ENCODE results near the gene PRRT2.
"Not testable (repeated sequence)": the region's sequence is repeated elsewhere in the genome, so short reads cannot be mapped to it uniquely, and the experiment has no call there.

PRRT2 gene

DNA sequence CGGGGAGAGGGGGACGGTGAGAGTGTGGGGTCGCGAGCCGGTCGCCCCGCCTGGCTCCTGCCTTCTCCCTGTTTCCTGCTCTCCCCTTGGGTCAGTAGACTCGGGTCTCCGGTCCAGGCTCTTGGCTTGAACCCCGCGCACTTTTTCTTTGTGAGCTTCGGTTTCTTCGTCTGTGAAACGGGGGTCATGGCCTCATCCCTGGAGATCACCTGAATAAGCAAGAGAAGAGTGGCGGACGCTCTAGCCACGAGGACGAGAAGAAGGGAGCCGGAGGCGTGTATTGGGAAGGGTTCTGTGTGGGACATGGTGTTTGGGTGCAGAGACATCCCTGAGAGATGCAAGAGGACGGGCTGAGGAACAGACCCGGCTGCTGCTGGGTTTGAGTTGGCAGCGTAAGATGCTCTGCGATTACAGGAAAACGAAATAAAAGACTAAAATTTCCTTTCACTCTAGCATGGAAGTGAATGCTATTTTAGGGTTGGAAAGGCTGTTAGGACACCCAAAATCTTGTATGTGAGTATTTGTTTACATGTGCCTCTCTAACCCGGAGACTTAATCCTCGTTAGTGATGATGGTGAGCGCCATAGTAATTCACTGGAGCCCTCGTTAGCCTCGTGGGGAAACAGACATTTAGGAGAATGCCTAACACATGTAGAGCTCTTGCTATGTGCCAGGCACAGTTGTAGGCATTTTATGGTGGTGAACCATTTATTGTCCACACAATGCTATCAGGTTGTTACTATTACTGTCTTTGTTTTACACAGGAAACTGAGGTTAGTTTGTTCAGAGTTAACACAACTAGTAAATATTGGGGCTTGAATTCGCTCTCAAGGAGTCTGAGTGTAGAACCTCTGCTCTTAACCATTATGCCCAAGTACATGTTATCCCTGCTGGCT is 20.8 kb upstream of the PRRT2 start:
- Histone ChIP-seq H3K9me3 (ENCODE audit: control insufficient read depth in 2 of 2, low read length in 2 of 2) (no peaks in the 10 kb centered on the region), H3K4me1 (ENCODE audit: control insufficient read depth in 2 of 2, insufficient read depth in 2 of 2, low read length in 2 of 2) (peaks cover 9 to 20% of the 10 kb centered on the region in 2 donors), H3K36me3 (ENCODE audit: control insufficient read depth in 2 of 2, insufficient read depth in 2 of 2, low read length in 2 of 2) (no peaks in the 10 kb centered on the region), H3K4me3 (ENCODE audit: low read length in 2 of 2) (peak overlapping the region; percentile 94 to 99), H3K9ac (ENCODE audit: low read depth in 1 of 2, low read length in 2 of 2) (peak overlapping the region; percentile 74 to 87), H3K27me3 (ENCODE audit: control insufficient read depth in 2 of 2, insufficient read depth in 2 of 2, low read length in 2 of 2) (no peaks in the 10 kb centered on the region), H3K27ac (ENCODE audit: low read depth in 2 of 2, low read length in 2 of 2) (peak overlapping the region; percentile 63 to 77)

DNA sequence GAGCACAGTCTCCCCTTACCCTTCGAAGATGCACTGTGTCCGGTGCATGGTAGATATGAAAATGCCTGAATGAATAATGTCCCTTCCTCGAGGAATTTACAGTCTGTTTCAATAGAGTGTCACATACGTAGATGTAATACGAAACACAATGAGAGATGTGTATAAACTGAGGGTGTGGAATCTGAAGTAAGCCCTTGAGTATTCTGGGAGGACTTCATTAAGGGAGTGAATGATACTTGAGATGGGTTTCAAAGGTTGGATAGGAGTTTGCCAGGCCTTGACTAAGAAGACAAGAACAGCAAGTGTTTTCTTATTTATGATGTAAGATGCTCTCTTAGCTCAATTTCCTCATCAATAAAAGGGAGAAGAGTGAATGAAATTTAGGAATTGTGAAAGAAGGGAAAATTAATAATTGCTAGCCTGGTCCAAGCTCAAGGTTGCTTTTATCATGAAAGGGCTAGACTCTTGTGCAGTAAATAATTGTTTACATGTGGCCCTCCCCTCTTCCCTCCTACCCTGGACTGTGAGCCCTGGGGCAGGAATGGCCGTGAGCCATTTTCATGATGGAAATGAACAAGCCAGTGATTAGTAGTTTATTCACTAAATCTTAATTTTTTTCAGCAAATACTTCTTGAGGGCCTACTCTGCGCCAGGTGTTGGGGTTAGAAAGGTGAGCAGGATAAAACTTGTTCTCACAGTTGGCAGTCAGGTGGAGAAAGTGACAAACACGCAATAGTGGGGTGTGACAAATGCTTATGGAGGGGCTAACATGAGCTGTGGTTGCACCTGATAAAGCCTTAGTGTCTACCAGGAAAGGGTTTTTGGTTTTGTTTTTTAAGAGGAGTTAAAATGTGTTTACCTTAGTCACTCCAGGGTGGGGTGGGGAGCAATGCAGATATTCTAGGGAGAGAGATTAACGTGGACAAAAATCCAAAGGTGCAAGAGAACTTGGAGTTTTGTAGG is 19.9 kb upstream of the PRRT2 start:
- Histone ChIP-seq H3K36me3 (ENCODE audit: control insufficient read depth in 2 of 2, insufficient read depth in 2 of 2, low read length in 2 of 2) (peaks cover 0 to 6% of the 10 kb centered on the region in 2 donors), H3K9me3 (ENCODE audit: control insufficient read depth in 2 of 2, low read length in 2 of 2) (no peaks in the 10 kb centered on the region), H3K27ac (ENCODE audit: low read depth in 2 of 2, low read length in 2 of 2) (no peak overlapping the region), H3K4me1 (ENCODE audit: control insufficient read depth in 2 of 2, insufficient read depth in 2 of 2, low read length in 2 of 2) (peaks cover 9 to 20% of the 10 kb centered on the region in 2 donors), H3K4me3 (ENCODE audit: low read length in 2 of 2) (peak overlapping the region; percentile 94 to 99), H3K9ac (ENCODE audit: low read depth in 1 of 2, low read length in 2 of 2) (peak overlapping the region in 1 of 2 donors; percentile 87), H3K27me3 (ENCODE audit: control insufficient read depth in 2 of 2, insufficient read depth in 2 of 2, low read length in 2 of 2) (no peaks in the 10 kb centered on the region)

DNA sequence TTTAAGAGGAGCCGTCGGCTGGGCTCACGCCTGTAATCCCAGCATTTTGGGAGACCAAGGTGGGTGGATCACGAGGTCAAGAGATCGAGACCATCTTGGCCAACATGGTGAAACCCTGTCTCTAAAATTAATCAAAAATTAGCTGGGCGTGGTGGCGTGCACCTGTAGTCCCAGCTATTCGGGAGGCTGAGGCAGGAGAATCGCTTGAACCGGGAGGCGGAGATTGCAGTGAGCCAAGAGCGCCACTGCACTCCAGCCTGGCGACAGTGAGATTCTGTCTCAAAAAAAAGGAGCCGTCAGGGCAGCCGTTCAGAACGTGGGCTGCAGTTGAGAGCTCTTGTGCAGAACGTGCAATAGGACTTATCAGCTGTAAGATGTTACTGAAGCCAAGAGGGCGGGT is 18.8 kb upstream of the PRRT2 start:
- H3K9ac ChIP-seq (ENCODE audit: low read depth in 1 of 2, low read length in 2 of 2), result not testable (repeated sequence)

DNA sequence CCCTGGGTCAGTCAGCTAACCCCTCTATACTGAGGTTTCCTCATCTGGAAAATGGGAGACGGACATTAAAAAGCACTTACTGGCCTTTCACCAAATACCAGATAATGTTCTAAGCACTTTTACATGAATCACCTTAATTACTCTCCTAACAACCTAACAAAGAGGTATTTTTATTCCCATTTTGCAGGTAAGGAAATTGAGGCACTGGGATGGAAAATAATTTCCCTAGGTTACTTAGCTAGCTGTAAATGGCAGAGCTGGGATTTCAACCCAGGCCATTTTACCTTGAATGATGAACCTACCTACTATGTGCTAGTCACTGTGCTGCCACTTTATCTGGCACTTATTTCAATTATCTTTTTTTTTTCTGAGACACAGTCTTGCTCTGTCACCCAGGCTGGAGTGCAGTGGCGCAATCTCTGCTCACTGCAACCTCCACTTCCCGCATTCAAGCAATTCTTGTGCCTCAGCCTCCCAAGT is 17.7 kb upstream of the PRRT2 start:
- no peaks in the 10 kb centered on the region for H3K9me3 ChIP-seq (ENCODE audit: control insufficient read depth in 2 of 2, low read length in 2 of 2)
- no peaks in the 10 kb centered on the region for H3K27me3 ChIP-seq (ENCODE audit: control insufficient read depth in 2 of 2, insufficient read depth in 2 of 2, low read length in 2 of 2)
- H3K4me3 ChIP-seq (ENCODE audit: low read length in 2 of 2), result no peak overlapping the region
- H3K27ac ChIP-seq (ENCODE audit: low read depth in 2 of 2, low read length in 2 of 2), result no peak overlapping the region
- H3K4me1 ChIP-seq (ENCODE audit: control insufficient read depth in 2 of 2, insufficient read depth in 2 of 2, low read length in 2 of 2), result peaks cover 9 to 20% of the 10 kb centered on the region in 2 donors
- H3K9ac ChIP-seq (ENCODE audit: low read depth in 1 of 2, low read length in 2 of 2), result no peak overlapping the region
- peaks cover 18 to 26% of the 10 kb centered on the region in 2 donors for H3K36me3 ChIP-seq (ENCODE audit: control insufficient read depth in 2 of 2, insufficient read depth in 2 of 2, low read length in 2 of 2)

More for the DNA sequence above, 18.8 kb upstream of the PRRT2 start:
- peaks cover 7 to 15% of the 10 kb centered on the region in 2 donors for H3K36me3 ChIP-seq (ENCODE audit: control insufficient read depth in 2 of 2, insufficient read depth in 2 of 2, low read length in 2 of 2)
- not testable (repeated sequence) for H3K4me3 ChIP-seq (ENCODE audit: low read length in 2 of 2); H3K27me3 ChIP-seq (ENCODE audit: control insufficient read depth in 2 of 2, insufficient read depth in 2 of 2, low read length in 2 of 2); H3K9me3 ChIP-seq (ENCODE audit: control insufficient read depth in 2 of 2, low read length in 2 of 2); H3K27ac ChIP-seq (ENCODE audit: low read depth in 2 of 2, low read length in 2 of 2)
- H3K4me1 ChIP-seq (ENCODE audit: control insufficient read depth in 2 of 2, insufficient read depth in 2 of 2, low read length in 2 of 2), result peaks cover 9 to 20% of the 10 kb centered on the region in 2 donors

DNA sequence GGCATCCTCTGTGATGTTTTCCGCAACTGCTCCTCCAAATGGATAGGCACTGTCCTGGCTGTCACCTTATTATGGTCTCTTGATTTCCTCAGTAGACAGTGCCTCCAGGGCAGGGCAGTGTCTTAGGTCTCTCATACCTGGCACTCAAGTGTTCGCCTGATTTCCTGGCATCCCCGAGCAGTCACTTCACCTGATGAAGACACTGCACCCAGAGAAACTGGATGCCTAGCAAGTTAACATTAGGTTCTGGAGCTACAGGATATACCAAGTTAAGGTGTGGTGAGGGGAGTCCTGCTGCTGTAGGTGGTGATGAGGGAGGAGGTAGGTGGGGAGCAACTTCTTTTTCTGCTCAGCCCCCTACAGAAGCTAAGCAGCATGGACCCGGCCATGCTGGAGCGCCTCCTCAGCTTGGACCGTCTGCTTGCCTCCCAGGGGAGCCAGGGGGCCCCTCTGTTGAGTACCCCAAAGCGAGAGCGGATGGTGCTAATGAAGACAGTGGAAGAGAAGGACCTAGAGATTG is 9.5 kb upstream of the PRRT2 start:
- no peaks in the 10 kb centered on the region for H3K27me3 ChIP-seq (ENCODE audit: control insufficient read depth in 2 of 2, insufficient read depth in 2 of 2, low read length in 2 of 2)
- no peak overlapping the region for H3K9ac ChIP-seq (ENCODE audit: low read depth in 1 of 2, low read length in 2 of 2)
- H3K27ac ChIP-seq (ENCODE audit: low read depth in 2 of 2, low read length in 2 of 2), result no peak overlapping the region
- peaks cover 38 to 46% of the 10 kb centered on the region in 2 donors for H3K36me3 ChIP-seq (ENCODE audit: control insufficient read depth in 2 of 2, insufficient read depth in 2 of 2, low read length in 2 of 2)
- H3K9me3 ChIP-seq (ENCODE audit: control insufficient read depth in 2 of 2, low read length in 2 of 2), result no peaks in the 10 kb centered on the region
- no peak overlapping the region for H3K4me3 ChIP-seq (ENCODE audit: low read length in 2 of 2)
- H3K4me1 ChIP-seq (ENCODE audit: control insufficient read depth in 2 of 2, insufficient read depth in 2 of 2, low read length in 2 of 2), result peaks cover 6 to 7% of the 10 kb centered on the region in 2 donors

DNA sequence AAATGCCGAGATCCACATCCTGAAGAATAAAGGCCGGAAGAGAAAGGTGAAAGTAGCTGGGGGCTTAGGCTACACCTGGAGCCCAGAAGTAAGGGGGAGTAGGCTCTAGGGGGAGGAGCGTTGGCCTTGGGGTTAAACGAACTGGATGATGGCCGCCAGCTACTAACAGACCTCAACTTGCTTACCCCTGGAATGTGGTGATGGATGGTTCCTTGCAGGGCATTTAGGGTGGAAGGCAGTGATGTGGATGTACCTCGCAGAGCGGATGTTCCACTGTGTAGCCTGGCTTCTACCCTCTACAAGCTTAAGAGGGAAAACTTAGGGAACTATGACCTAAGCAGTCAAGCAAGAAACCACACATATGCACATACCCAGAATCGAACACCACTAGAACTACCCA is 8.0 kb upstream of the PRRT2 start:
- no peak overlapping the region for H3K4me3 ChIP-seq (ENCODE audit: low read length in 2 of 2)
- no peaks in the 10 kb centered on the region for H3K27me3 ChIP-seq (ENCODE audit: control insufficient read depth in 2 of 2, insufficient read depth in 2 of 2, low read length in 2 of 2)
- H3K9me3 ChIP-seq (ENCODE audit: control insufficient read depth in 2 of 2, low read length in 2 of 2), result no peaks in the 10 kb centered on the region
- H3K36me3 ChIP-seq (ENCODE audit: control insufficient read depth in 2 of 2, insufficient read depth in 2 of 2, low read length in 2 of 2), result peaks cover 29 to 38% of the 10 kb centered on the region in 2 donors
- H3K9ac ChIP-seq (ENCODE audit: low read depth in 1 of 2, low read length in 2 of 2), result peak overlapping the region in 1 of 2 donors; percentile 85
- peaks cover 17 to 20% of the 10 kb centered on the region in 2 donors for H3K4me1 ChIP-seq (ENCODE audit: control insufficient read depth in 2 of 2, insufficient read depth in 2 of 2, low read length in 2 of 2)
- H3K27ac ChIP-seq (ENCODE audit: low read depth in 2 of 2, low read length in 2 of 2), result peak overlapping the region; percentile 96 to 99

DNA sequence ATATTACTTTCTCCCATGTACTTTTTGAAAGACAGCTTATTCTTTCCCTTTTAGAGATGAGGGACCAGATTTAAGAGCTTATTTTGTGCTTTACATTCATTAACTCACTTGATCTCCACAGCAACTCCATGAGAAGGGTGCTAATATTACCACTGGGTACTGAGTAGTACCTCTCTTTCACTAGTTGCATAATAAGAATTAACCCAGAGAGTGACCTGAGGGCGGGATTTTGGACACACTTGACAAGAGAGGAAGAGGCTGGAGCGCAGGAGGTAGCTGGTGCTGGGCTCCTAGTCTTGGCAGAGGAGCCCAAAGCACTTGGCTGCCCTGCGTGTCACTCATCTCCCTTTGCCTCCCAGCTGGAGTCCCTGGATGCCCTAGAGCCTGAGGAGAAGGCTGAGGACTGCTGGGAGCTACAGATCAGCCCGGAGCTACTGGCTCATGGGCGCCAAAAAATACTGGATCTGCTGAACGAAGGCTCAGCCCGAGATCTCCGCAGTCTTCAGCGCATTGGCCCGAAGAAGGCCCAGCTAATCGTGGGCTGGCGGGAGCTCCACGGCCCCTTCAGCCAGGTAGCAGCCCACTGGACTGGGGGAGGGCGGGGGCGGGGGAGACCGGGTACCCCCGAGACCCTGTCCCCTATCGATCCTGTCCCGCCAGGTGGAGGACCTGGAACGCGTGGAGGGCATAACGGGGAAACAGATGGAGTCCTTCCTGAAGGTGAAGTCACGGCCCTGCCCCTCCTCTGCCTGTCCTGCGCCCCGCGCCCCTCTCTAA is 7.3 kb upstream of the PRRT2 start:
- peaks cover 27 to 34% of the 10 kb centered on the region in 2 donors for H3K36me3 ChIP-seq (ENCODE audit: control insufficient read depth in 2 of 2, insufficient read depth in 2 of 2, low read length in 2 of 2)
- H3K9me3 ChIP-seq (ENCODE audit: control insufficient read depth in 2 of 2, low read length in 2 of 2), result no peaks in the 10 kb centered on the region
- H3K4me1 ChIP-seq (ENCODE audit: control insufficient read depth in 2 of 2, insufficient read depth in 2 of 2, low read length in 2 of 2), result peaks cover 21 to 24% of the 10 kb centered on the region in 2 donors
- peak overlapping the region; percentile 96 to 99 for H3K27ac ChIP-seq (ENCODE audit: low read depth in 2 of 2, low read length in 2 of 2)
- H3K4me3 ChIP-seq (ENCODE audit: low read length in 2 of 2), result peak overlapping the region; percentile 80 to 93
- H3K27me3 ChIP-seq (ENCODE audit: control insufficient read depth in 2 of 2, insufficient read depth in 2 of 2, low read length in 2 of 2), result no peaks in the 10 kb centered on the region
- peak overlapping the region; percentile 85 to 96 for H3K9ac ChIP-seq (ENCODE audit: low read depth in 1 of 2, low read length in 2 of 2)

DNA sequence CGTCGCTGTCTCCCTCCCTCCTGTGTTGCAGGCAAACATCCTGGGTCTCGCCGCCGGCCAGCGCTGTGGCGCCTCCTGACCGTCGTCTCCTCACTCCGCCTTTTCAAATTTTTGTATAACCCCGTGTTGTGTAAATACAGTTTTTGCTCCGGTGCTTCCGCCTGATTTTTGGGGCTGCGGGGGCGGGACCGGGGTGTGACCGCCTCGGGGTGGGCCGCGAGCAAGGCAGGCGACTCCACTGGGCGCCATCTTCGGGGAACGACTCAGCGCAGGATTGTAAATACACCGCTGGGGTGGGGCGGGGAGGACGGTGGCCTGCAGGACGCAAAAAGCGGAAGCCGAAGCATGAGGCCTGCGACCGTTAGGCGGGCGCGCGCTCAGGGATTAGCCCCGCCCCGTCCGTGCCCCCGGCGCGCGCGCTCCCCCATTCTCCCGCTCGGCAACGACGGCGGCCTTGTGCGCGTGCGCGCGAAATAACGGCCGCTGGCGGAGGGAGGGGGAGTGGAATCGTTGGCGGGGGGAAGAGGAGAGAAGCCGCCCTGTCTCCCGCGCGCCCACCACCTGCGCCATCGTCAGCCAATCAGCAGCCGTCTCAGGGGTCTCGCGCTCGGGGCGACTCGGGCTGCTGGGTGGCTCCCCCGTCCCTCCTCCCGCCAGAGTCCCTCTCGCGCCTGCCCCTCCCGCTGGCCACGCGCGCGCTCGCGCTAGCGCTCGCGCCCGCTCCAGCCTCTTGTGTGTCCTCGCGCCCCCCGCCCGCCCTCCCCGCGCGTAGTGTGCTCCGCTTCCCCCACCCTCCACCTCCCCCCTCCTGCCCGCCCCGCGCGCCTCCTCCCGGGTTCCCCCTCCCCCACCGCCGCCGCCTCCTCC is 6.5 kb upstream of the PRRT2 start:
- Histone ChIP-seq H3K27me3 (ENCODE audit: control insufficient read depth in 2 of 2, insufficient read depth in 2 of 2, low read length in 2 of 2) (no peaks in the 10 kb centered on the region), H3K4me1 (ENCODE audit: control insufficient read depth in 2 of 2, insufficient read depth in 2 of 2, low read length in 2 of 2) (peaks cover 29 to 32% of the 10 kb centered on the region in 2 donors), H3K9ac (ENCODE audit: low read depth in 1 of 2, low read length in 2 of 2) (peak overlapping the region; percentile 85 to 96), H3K27ac (ENCODE audit: low read depth in 2 of 2, low read length in 2 of 2) (peak overlapping the region; percentile 96 to 99), H3K4me3 (ENCODE audit: low read length in 2 of 2) (peak overlapping the region; percentile 80 to 93), H3K36me3 (ENCODE audit: control insufficient read depth in 2 of 2, insufficient read depth in 2 of 2, low read length in 2 of 2) (peaks cover 32 to 35% of the 10 kb centered on the region in 2 donors), H3K9me3 (ENCODE audit: control insufficient read depth in 2 of 2, low read length in 2 of 2) (no peaks in the 10 kb centered on the region)

All from mucosa of rectum (tissue), 2 donors.